PFSK-1 (cell line): Measurements from ENCODE around the gene SRPRB.

Source experiments
- FOXP2 ChIP-seq: optimal IDR thresholded peaks from 2 replicates; pipeline ENCODE3; 2011; ENCODE audit warnings: borderline replicate concordance, control low read depth, inconsistent platforms; ENCODE audit not compliant: insufficient read depth; ENCODE audit errors: extremely low read length, extremely low read depth
- POLR2AphosphoS5 ChIP-seq: IDR thresholded peaks from 2 replicates; pipeline ENCODE4 v1.6.1; 2012; ENCODE audit warnings: low read depth, mild to moderate bottlenecking, control low read depth, low read length, moderate library complexity
- SIN3A ChIP-seq: IDR thresholded peaks from 2 replicates; pipeline ENCODE4 v1.6.1; 2012; ENCODE audit warnings: mild to moderate bottlenecking, low read length, moderate library complexity, borderline replicate concordance; ENCODE audit not compliant: insufficient read depth
- TAF1 ChIP-seq: IDR thresholded peaks from 2 replicates; pipeline ENCODE4 v1.6.1; 2012; ENCODE audit warnings: low read length, control low read depth, borderline replicate concordance; ENCODE audit not compliant: insufficient read depth
- TF ChIP-seq, protein P1 (sequence below), 2 experiments: IDR thresholded peaks; 2 replicates each; pipeline versions ENCODE4 v1.6.1 to v1.8.0; 2011 to 2012; ENCODE audit warnings: low read depth in 2 of 2, low read length in 2 of 2, control low read depth in 1 of 2, inconsistent platforms in 1 of 2, mild to moderate bottlenecking in 1 of 2, moderate library complexity in 1 of 2; ENCODE audit not compliant: insufficient read depth in 1 of 2

SRPRB gene

GRCh38 chr3:133849346-133849745 lies 43.7 kb downstream of the SRPRB start:
- TF ChIP-seq SIN3A (no peak), POLR2AphosphoS5 (no peak), FOXP2 (no peak)
- TF ChIP-seq, protein P1, sequence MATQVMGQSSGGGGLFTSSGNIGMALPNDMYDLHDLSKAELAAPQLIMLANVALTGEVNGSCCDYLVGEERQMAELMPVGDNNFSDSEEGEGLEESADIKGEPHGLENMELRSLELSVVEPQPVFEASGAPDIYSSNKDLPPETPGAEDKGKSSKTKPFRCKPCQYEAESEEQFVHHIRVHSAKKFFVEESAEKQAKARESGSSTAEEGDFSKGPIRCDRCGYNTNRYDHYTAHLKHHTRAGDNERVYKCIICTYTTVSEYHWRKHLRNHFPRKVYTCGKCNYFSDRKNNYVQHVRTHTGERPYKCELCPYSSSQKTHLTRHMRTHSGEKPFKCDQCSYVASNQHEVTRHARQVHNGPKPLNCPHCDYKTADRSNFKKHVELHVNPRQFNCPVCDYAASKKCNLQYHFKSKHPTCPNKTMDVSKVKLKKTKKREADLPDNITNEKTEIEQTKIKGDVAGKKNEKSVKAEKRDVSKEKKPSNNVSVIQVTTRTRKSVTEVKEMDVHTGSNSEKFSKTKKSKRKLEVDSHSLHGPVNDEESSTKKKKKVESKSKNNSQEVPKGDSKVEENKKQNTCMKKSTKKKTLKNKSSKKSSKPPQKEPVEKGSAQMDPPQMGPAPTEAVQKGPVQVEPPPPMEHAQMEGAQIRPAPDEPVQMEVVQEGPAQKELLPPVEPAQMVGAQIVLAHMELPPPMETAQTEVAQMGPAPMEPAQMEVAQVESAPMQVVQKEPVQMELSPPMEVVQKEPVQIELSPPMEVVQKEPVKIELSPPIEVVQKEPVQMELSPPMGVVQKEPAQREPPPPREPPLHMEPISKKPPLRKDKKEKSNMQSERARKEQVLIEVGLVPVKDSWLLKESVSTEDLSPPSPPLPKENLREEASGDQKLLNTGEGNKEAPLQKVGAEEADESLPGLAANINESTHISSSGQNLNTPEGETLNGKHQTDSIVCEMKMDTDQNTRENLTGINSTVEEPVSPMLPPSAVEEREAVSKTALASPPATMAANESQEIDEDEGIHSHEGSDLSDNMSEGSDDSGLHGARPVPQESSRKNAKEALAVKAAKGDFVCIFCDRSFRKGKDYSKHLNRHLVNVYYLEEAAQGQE (IDR thresholded peaks at IDR 0.05; ENCODE audit: insufficient read depth in 1 of 2, low read depth in 2 of 2, low read length in 2 of 2): no peak

GRCh38 chr3:133850034-133850433 lies 44.4 kb downstream of the SRPRB start:
- TF ChIP-seq SIN3A (no peak), TAF1 (no peak), FOXP2 (no peak), POLR2AphosphoS5 (no peak)
- TF ChIP-seq, protein P1 (IDR thresholded peaks at IDR 0.05; ENCODE audit: insufficient read depth in 1 of 2, low read depth in 2 of 2, low read length in 2 of 2): no peak

- TF ChIP-seq POLR2AphosphoS5: no peak
- TF ChIP-seq SIN3A: no peak
- no peak for TF ChIP-seq TAF1
- no peak for TF ChIP-seq FOXP2
- TF ChIP-seq, protein P1 (IDR thresholded peaks at IDR 0.05; ENCODE audit: insufficient read depth in 1 of 2, low read depth in 2 of 2, low read length in 2 of 2): no peak
Observed at GRCh38 chr3:133851266-133851906, 45.8 kb downstream of the SRPRB start.

GRCh38 chr3:133851931-133852330 lies 46.3 kb downstream of the SRPRB start:
- TF ChIP-seq POLR2AphosphoS5 (no peak), FOXP2 (no peak), SIN3A (no peak)
- TF ChIP-seq, protein P1 (IDR thresholded peaks at IDR 0.05; ENCODE audit: insufficient read depth in 1 of 2, low read depth in 2 of 2, low read length in 2 of 2): no peak
